H7 (cell line): ENCODE results near the gene NANOS3. TPM values are rescaled to one million over a fixed set of nuclear protein-coding genes. Genes with fewer than 3 reads are reported as not detected.
"Not testable (repeated sequence)": the region's sequence is repeated elsewhere in the genome, so short reads cannot be mapped to it uniquely, and the experiment has no call there.

Experiments used
- DNase-seq: peaks from one replicate; pipeline ENCODE4 v3.0.0; 2012
- H3K27me3 ChIP-seq: 2 replicates; pipeline ENCODE4 v1.6.0; 2011; ENCODE audit warnings: mild to moderate bottlenecking, low read length; ENCODE audit not compliant: control insufficient read depth, insufficient read depth
- H3K36me3 ChIP-seq: replicated peaks from 2 replicates; pipeline ENCODE4 v1.5.1; 2011; ENCODE audit warnings: low read length; ENCODE audit not compliant: control insufficient read depth, insufficient read depth
- H3K4me3 ChIP-seq: 2 replicates; pipeline ENCODE4 v1.5.1; 2011; ENCODE audit warnings: low read depth, mild to moderate bottlenecking, control low read depth, low read length, moderate library complexity; ENCODE audit not compliant: insufficient read depth
- total RNA-seq: library from RNA; depleted of rRNA; stranded (reverse); fragments of >200 nt; shearing (Covaris generic); gene quantifications from 2 replicates; pipeline ENCODE4 v1.2.3, GENCODE V29; 2014

The NANOS3 gene
- total RNA-seq, 1 experiment from 2014 or later, result not detected

DNA sequence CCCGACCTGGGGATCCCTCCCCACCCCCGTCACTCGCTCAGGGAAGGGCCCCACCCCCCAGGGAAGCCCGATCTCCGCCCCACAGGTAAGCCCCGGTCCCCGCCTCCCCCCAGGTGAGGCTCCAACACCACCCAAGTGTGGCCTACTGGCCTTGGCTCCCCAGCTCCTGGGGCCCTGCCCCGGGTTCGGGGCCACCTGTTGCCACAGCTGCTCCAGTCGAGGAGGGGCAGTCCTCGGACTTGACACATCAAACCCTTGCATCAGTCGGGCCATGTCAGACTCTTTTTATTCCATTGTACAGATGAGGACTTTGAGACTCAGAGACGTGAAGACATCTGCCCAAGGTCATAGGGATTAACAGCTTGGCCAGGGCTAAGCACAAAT, 29.6 kb downstream of the NANOS3 start:
- H3K36me3 ChIP-seq, result peaks cover 2% of the 10 kb centered on the region
- peak overlapping the region; percentile 91 for H3K4me3 ChIP-seq
- H3K27me3 ChIP-seq, result peaks cover 9% of the 10 kb centered on the region
- no peak for DNase-seq

GRCh38 chr19:13906910-13907309, 30.0 kb downstream of the NANOS3 start:
- Histone ChIP-seq H3K36me3 (peaks cover 2% of the 10 kb centered on the region), H3K4me3 (peak overlapping the region; percentile 91; the same call in 1 of the 2 replicates), H3K27me3 (peaks cover 9% of the 10 kb centered on the region)
- no peak for DNase-seq

GRCh38 chr19:13908674-13909073, 31.7 kb downstream of the NANOS3 start:
- peaks cover 2% of the 10 kb centered on the region for H3K36me3 ChIP-seq
- H3K27me3 ChIP-seq, result peaks cover 9% of the 10 kb centered on the region
- H3K4me3 ChIP-seq, result no peak overlapping the region
- DNase-seq, result no peak

DNA sequence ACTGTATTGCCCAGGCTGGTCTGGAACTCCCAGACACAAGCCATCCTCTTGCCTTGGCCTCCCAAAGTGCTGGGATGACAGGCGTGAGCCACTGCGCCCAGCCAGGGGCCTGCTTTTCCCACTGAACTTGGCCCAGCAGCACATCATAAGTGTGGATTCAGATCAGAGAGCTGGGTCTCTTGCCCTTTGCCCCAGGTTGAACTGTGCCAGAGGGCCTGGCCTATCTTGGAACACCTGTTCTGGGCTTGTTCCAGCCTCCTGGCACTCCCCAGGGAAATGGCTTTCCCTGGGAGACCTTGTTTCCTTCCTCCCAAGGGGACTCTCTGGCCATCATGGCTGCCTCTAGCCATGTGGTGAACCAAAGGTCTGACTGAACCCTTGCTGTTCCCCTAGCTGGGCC, 32.5 kb downstream of the NANOS3 start:
- Histone ChIP-seq H3K36me3 (peaks cover 2% of the 10 kb centered on the region), H3K27me3 (peaks cover 9% of the 10 kb centered on the region), H3K4me3 (no peak overlapping the region)
- no peak for DNase-seq

DNA sequence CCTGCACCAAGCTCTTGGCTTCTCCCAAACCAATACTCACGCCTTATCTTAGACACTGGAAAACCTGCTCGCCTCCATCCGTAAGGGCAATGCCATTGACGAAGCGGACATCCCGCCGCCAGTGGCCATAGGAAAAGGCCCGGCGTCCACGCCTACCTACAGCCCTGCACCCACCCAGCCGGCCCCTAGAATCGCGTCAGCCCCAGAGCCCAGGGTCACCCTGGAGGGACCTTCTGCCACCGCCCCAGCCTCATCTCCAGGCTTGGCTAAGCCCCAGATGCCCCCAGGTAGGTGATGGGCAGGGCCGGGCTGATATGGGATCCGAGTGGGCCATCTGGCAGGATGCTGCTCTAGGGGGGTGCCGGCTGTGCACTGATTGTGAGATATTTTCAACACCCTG, 36.4 kb downstream of the NANOS3 start:
- H3K27me3 ChIP-seq, result no peaks in the 10 kb centered on the region
- peaks cover 7% of the 10 kb centered on the region for H3K36me3 ChIP-seq
- DNase-seq, result peak; percentile 24
- H3K4me3 ChIP-seq, result no peak overlapping the region

DNA sequence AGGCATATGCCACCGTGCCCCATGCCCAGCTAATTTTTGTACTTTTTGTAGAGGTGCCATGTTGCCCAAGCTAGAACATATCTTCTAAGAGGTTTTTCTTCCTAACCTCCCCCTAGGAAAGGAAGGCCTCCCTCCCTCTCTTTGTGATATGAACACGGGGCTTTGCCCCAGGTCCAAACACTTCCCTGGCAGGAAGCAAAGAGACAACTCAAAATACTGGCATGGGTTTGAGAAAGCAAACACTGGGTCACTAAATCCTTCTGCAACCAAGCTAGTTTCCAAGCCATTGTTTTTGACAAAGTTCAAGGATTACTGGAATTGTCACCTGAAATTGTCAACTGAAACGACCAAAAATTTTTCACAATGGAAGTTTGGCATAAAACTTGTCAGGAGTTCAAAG, 37.8 kb downstream of the NANOS3 start:
- no peak overlapping the region for H3K4me3 ChIP-seq
- peaks cover 7% of the 10 kb centered on the region for H3K36me3 ChIP-seq
- no peak for DNase-seq
- H3K27me3 ChIP-seq, result no peaks in the 10 kb centered on the region

GRCh38 chr19:13917888-13918406, 41.0 kb downstream of the NANOS3 start:
- DNase-seq, result peak; percentile 25
- no peak overlapping the region for H3K4me3 ChIP-seq
- no peaks in the 10 kb centered on the region for H3K27me3 ChIP-seq
- H3K36me3 ChIP-seq, result peaks cover 26% of the 10 kb centered on the region

GRCh38 chr19:13918726-13919411, 41.9 kb downstream of the NANOS3 start:
- peak; percentile 93 for DNase-seq
- H3K27me3 ChIP-seq, result no peaks in the 10 kb centered on the region
- H3K4me3 ChIP-seq, result no peak overlapping the region
- peaks cover 29% of the 10 kb centered on the region for H3K36me3 ChIP-seq

DNA sequence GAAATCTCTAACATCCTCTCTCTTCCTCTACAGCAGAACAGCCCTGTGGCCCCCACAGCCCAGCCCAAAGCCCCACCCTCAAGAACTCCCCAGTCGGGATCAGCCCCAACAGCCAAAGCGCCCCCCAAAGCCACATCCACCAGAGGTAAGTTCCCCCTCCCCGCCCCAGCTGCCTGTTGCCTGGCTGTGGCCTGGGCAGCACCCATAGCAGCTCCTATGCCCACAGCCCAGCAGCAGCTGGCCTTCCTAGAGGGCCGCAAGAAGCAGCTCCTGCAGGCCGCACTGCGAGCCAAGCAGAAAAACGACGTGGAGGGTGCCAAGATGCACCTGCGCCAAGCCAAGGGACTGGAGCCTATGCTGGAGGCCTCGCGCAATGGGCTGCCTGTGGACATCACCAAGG, 43.6 kb downstream of the NANOS3 start:
- DNase-seq, result peak; percentile 16
- Histone ChIP-seq H3K27me3 (no peaks in the 10 kb centered on the region), H3K36me3 (peaks cover 29% of the 10 kb centered on the region), H3K4me3 (no peak overlapping the region)

GRCh38 chr19:13920940-13921747, 44.2 kb downstream of the NANOS3 start:
- peak; percentile 81 for DNase-seq
- H3K36me3 ChIP-seq, result peaks cover 29% of the 10 kb centered on the region
- H3K27me3 ChIP-seq, result no peaks in the 10 kb centered on the region
- no peak overlapping the region for H3K4me3 ChIP-seq

GRCh38 chr19:13922118-13922517, 45.2 kb downstream of the NANOS3 start:
- H3K36me3 ChIP-seq, result peaks cover 30% of the 10 kb centered on the region
- not testable (repeated sequence) for H3K27me3 ChIP-seq, DNase-seq, H3K4me3 ChIP-seq

DNA sequence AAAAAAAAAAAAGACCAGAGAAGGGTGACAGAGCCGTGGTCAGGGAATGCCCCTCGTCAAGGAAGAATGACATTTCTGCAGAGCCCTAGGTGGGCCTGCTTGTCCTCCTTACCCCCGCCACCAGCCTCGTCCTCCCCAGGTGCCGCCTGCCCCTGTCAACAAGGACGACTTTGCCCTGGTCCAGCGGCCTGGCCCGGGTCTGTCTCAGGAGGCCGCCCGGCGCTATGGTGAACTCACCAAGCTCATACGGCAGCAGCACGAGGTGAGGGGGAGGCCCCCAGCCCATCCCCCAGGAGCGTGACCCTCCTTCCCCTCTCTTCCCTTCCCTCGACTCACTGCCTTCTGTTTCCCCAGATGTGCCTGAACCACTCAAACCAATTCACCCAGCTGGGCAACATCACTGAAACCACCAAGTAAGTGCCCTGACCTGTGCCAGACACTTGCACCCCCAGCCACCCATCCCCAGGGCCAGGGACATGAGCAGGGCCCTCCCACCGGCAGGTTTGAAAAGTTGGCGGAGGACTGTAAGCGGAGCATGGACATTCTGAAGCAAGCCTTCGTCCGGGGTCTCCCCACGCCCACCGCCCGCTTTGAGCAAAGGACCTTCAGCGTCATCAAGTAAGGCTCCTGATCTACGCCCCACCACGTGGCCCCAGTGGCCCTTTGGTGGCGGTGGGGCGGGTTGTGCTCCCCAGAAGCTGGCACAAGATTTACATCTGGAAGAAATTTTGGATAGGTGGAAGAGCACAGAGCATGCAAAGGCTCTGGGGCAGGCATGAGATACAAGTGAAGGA, 46.5 kb downstream of the NANOS3 start:
- DNase-seq, result peak; percentile 18
- Histone ChIP-seq H3K27me3 (no peaks in the 10 kb centered on the region), H3K4me3 (no peak overlapping the region), H3K36me3 (peaks cover 30% of the 10 kb centered on the region)

DNA sequence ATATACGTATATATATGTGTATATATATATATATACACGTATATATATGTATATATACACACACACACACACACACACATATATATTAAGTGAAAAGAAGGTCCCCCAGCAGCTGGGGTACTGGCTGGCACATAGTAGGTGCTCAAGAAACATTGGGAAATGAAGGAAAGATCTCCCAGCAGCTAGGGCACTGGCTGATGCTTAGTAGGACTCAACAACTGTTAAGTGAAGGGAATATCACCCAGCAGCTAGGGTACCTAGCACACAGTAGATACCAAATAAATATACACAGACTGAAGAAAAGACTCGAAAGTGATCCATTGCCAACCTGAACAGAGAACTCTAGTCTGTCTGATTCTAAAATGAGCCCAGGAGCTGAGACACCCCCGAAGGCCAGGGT, 49.1 kb downstream of the NANOS3 start:
- Histone ChIP-seq H3K4me3 (no peak overlapping the region), H3K27me3 (no peaks in the 10 kb centered on the region), H3K36me3 (peaks cover 20% of the 10 kb centered on the region)
- peak; percentile 7 for DNase-seq

- Histone ChIP-seq H3K36me3 (peaks cover 14% of the 10 kb centered on the region), H3K4me3 (no peak overlapping the region), H3K27me3 (no peaks in the 10 kb centered on the region)
- peak; percentile 8 for DNase-seq
These were observed 49.8 kb downstream of the NANOS3 start for GRCh38 chr19:13926715-13927114.
